RKO (cell line): Measurements from ENCODE around the gene ZBTB7B.

Source experiments
- DNase-seq: peaks from one replicate; pipeline ENCODE4 v3.0.0-alpha.2; 2016; ENCODE audit warnings: low spot score

Gene ZBTB7B

GRCh38 chr1:155017041-155017945 lies 14.7 kb downstream of the ZBTB7B start:
- peak; percentile 92 for DNase-seq

- DNase-seq, result no peak
Observed at GRCh38 chr1:155017946-155018316, 15.3 kb downstream of the ZBTB7B start.

GRCh38 chr1:155018617-155019348 lies 16.2 kb downstream of the ZBTB7B start:
- no peak for DNase-seq

GRCh38 chr1:155019377-155020245 lies 17.0 kb downstream of the ZBTB7B start:
- no peak for DNase-seq

GRCh38 chr1:155022136-155022926 lies 19.7 kb downstream of the ZBTB7B start:
- no peak for DNase-seq

GRCh38 chr1:155022927-155023236 lies 20.3 kb downstream of the ZBTB7B start:
- DNase-seq, result no peak

- no peak for DNase-seq
Observed at GRCh38 chr1:155023627-155024026, 21.0 kb downstream of the ZBTB7B start.

GRCh38 chr1:155024315-155024714 lies 21.7 kb downstream of the ZBTB7B start:
- DNase-seq, result no peak

- DNase-seq, result no peak
Observed at GRCh38 chr1:155026154-155026553, 23.6 kb downstream of the ZBTB7B start.

- DNase-seq, result peak; percentile 29
Observed at GRCh38 chr1:155026588-155026987, 24.0 kb downstream of the ZBTB7B start.

- DNase-seq, result no peak
Observed at GRCh38 chr1:155029513-155030242, 27.1 kb downstream of the ZBTB7B start.

GRCh38 chr1:155030243-155030795 lies 27.7 kb downstream of the ZBTB7B start:
- DNase-seq, result no peak

- no peak for DNase-seq
Observed at GRCh38 chr1:155030899-155031298, 28.3 kb downstream of the ZBTB7B start.

- DNase-seq, result no peak
Observed at GRCh38 chr1:155032886-155033285, 30.3 kb downstream of the ZBTB7B start.

GRCh38 chr1:155033524-155033923 lies 30.9 kb downstream of the ZBTB7B start, which contains the start of the genes DCST1 and DCST2:
DCST1 (plus strand) TSS chr1:155033824; CDS start chr1:155034037, 213 bp downstream.
DCST2 (minus strand) TSS chr1:155033781; CDS start chr1:155033701, 80 bp downstream.
- no peak for DNase-seq

GRCh38 chr1:155034318-155035208 lies 32.0 kb downstream of the ZBTB7B start:
- DNase-seq, result no peak

- DNase-seq, result no peak
Observed at GRCh38 chr1:155035936-155036335, 33.3 kb downstream of the ZBTB7B start.

- no peak for DNase-seq
Observed at GRCh38 chr1:155037043-155037442, 34.4 kb downstream of the ZBTB7B start.

- DNase-seq, result no peak
Observed at GRCh38 chr1:155037851-155038441, 35.3 kb downstream of the ZBTB7B start.
